Stimulated activated CD4-positive, alpha-beta T cell treated with anti-CD3 and anti-CD28 coated beads, Interleukin-1b, Interleukin-23, amount 100 ng/mL, for 48 hours (primary cell): ENCODE data around the gene SCN3B.
A peak's percentile ranks its signal among the peaks of the same experiment; 100 is the strongest.

Experiments
- DNase-seq: peaks from one replicate; pipeline ENCODE4 v3.0.0-alpha.2; 2020

SCN3B gene

DNA sequence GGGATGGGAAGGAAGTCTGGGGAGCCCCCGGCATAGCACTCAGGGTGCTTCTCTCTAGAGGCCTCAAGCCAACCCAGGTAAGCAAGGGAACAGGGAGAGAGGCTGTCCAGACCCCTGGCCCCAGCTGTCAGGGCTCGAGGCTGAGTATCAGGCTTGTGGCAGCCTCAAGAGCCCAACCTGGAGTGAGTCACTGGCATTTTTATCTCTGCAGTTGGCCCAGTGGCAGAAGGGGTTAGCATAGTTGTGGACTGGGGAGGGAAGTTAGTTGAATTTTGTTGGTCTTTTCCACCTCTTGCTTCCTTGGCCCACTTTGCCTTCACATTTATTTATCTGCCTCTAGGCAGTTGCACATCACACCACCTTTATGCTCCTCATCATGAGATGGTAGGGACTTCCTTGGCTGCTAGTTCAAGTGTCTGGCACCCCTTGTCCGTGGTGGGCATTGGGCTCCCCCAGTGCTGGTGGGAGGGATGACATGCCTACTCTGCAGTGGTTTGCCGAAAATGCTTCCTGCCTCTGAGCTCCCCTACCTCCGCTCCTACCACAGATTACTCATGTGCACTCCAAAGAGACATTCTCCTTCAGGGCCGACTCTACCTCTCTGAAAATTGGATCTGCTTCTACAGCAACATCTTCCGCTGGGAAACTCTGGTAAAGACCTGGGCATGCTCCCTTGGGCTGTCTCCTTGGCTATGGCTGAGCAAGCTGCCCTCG is 60.1 kb downstream of the SCN3B start:
- DNase-seq = no peak

DNA sequence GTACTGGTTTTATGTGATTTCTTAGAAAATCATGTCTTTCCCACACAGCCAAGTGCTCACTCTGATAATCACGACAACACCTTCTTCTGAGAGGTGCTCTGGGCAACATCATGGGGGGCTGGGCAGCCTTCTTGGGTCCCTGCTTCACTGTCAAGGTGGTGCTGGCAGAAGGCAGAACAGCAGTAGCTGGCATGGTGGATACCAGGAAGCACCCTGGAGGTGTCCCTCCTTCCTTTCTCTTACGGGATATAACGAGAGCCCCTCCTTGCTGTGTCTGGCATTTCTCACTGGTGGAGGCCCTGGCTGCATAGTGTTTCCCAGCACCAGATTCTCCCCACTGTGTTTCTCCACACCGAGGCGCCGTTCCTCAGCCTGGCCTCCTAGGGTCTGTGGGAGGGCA is 60.9 kb downstream of the SCN3B start:
- no peak for DNase-seq

DNA sequence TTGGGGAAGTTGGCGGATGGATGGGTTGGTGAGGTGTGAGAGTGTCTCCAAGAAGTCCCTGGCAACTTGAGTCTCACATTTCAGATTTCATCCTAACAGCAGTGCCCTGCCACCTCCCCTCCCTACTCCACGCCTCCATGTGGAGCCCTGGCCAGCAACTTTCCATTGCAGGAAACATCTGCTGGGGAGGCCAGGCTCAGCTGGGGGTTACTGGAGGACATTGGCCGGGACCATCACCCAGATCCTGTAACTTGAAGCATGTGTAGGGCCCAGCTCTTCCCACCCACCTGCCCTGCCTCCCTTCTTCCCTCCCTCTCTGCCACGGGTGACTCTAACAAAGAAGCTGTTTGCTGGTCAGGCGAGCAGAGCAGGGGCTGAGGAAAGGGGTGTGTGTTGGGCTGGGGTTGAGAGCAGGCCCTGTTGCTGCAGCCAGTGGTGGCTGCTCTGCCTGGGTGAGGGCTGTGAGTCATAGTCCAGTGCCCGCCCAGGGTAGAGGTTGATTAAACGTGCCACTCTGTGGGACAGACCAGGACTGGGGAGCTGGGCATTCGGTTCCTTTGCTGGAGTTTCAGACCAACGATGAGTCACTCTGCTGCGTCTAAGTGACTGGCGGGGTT is 64.0 kb downstream of the SCN3B start:
- DNase-seq = no peak

DNA sequence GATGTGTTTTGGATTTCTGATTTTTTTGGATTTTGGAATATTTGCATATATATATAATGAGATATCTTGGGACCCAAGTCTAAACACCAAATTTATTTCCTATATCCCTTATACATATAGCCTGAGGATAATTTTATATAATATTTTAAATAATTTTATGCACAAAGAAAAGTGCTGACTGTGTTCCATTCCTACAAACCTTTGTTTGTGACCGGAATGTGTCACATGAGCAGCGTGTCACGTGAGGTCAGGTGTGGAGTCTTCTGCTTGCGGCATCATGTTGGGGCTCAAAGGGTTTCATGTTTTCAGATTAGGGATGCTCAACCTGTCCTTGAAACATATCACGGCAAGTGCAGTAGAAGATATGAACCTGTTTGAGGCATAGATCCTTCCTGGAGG is 65.6 kb downstream of the SCN3B start:
- no peak for DNase-seq

DNA sequence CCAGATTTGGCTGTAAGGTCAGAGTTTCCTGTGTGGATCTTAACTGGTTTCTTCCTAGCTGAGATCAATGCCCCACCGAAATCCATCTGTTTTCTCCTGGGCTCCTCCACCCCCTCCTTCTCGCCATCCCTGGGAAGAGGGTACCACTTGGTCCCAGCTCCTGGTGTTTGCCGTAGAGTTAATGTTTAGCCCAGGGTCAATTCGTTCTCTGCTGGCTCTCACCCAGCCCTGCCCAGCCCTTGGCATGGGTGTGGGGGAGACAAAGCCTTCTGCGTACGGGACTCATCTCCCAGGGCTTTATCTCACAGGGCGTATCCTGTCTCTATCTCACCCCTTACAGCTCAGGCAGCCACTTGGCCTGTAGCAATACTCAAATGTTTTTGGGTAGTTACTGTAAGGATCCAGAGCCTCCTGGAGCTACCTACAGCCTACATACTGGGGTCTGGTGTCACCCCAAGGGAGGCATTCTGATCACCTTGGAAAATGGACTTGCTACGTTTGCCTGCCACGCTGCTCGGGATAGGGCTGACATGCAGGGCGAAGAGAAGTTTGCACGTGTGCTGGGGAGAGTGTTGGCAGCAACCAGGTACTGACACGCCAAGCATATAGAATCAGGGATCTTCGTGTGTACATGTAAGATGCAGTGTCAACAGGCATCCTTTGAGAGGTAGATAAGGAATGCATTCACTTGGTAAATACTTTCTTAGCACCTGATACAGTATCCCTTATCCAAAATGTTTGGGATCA is 66.1 kb downstream of the SCN3B start:
- no peak for DNase-seq

DNA sequence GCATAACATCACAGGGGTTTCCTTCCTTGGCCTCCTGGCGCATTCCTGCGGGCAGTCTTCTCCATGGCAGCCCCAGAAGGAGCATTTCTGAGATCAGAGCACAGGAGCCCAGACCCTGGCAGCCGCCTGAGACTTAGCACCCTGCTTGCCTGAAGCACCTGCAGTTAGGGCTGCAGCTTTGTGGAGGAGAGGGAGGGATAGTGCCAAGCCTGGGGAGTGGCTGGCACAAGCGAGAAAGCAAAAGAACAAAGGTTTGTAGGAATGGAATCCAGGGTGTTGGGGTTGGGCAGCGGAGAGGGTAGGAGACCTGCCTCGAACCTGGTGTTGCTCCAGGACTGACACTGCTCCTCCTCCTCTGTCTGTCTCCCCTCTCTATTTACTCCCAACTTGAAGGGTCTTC is 66.9 kb downstream of the SCN3B start:
- DNase-seq = no peak

DNA sequence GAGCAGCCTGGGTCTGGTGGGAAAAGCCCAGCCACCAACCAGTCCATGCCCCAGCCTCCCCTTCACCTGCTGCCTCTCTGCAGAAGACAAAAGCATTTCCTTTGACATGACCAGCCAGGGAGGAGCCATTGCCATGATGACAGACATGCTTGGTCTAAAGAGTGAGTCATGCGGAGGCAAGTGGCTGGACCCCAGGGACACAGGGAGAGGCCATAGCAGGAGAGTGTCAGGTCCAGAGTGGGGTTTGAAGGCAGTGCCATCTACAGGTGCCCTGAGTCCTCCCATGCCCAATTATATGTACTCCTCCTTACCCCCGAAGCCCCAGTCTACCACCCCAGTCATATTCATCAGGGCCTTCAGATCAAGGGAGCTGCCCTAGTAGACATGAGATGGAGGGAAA is 67.4 kb downstream of the SCN3B start:
- no peak for DNase-seq

DNA sequence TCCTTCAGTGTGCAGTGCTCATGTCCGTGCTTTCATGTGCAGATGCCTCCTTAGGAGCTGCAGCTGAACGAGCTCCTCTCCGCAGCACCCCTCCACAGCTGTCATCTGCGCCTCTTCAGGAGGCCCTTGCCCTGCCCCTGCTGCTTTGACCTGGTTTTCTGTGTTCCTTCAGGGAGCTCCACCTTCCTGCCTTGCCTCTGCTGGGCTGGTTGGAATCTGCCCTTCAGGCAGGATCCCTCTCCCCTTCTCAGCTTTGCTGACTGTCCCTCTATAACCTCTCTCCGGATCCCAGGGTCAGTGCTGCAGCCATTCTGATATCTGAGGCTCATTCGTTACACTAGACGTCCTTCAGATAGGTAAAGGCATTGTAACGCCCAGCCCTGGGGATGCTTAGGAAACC is 67.9 kb downstream of the SCN3B start:
- DNase-seq = no peak

DNA sequence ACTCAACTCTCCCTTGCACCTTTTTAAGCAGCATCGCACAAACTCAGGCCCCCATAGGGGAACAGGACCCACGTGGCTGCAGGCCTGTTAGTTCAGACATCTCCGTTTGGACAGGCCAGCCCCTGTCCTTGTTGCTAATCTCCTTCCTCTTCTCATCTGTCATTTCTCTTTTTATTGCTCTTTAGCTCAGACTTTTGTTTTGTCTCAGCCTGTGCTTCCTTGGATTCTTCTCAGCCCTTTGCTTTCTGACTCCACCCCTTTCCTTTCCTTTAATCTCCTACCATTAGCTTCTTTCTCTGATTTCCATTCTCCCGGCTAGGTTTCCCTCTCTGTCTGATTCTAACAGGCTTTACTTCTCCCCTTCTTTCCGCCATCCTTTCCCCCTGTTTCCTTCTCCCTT is 68.7 kb downstream of the SCN3B start:
- DNase-seq = no peak

DNA sequence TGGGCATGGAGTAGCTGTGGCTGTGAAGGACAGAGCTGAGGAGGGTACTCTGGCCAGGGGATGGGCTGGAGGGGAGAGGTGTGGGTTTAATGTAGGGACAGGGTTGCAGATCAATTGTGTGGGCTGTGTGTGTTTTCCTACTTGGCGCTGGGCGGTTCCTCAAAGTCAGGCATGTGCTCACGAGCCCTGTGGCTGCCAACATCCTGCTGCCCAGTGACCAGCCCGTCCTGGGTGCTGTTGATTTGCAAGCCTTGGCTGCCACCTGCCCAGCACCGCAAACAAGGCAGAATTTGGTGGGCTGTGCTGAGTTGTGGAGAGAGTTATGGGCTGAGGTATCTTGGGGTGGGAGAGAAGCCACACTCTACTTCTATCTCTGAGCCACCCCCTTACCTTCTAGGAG is 69.2 kb downstream of the SCN3B start:
- no peak for DNase-seq

DNA sequence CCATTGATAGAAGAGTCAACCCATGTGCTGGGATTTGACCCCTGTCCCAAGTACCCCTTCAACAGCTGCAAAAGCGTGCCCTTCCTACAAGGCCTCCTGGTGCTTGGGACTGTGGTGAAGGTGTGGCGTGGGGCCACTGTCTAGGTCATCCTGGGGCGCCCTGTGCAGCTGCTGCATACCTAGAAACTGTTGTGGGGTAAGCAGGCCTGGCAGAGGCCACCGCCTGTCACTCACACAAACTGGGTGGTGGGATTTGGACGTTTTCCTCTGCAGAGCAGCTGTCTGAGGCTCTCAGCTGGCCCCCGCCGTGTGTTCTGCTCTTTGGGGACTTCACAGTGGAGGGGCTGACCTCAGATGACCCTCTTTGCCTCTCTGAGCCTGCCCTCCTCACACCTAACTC is 69.7 kb downstream of the SCN3B start:
- DNase-seq = no peak

DNA sequence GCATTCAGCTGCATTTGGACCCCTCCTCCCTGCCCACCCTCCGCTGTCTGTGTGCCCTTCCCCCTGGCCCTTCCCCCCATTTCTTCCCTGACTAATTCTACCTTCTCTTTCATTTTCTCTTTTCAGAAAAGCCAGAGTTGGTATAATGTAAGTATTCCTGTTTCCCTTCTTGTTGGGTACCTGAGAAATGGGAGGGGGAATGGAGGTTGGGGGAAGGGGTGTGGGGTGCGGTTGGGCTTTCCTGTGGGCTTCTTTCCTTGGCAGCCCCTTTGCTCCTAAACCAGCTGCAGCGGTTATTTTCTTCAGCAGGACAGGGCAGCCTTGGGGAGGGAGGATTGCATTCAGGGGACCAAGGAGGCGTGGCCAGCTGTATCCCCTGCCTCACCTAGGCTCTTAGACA is 70.2 kb downstream of the SCN3B start:
- DNase-seq = no peak

DNA sequence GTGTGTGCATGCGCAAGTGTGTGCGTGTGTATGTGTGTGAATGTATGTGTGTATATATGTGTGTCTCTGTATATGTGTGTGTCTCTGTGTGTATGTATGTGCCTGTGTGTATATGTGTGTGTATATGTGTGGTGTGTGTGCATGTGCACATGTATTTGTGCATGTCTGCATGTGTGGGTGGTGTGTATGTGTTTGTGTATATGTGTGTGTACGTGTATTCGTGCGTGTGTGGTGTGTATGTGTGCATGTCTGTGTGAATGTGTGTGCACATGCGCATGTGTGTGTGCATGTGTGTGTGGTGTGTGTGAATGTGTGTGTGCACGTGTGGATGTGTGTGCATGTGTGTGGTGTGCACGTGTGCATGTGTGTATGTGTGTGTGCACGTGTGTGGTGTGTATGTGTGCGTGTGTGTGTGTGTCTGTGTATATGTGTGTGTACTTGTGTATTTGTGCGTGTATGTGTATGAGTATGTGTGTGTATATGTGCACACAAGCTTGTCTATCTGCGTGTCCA is 71.4 kb downstream of the SCN3B start:
- DNase-seq = no peak

DNA sequence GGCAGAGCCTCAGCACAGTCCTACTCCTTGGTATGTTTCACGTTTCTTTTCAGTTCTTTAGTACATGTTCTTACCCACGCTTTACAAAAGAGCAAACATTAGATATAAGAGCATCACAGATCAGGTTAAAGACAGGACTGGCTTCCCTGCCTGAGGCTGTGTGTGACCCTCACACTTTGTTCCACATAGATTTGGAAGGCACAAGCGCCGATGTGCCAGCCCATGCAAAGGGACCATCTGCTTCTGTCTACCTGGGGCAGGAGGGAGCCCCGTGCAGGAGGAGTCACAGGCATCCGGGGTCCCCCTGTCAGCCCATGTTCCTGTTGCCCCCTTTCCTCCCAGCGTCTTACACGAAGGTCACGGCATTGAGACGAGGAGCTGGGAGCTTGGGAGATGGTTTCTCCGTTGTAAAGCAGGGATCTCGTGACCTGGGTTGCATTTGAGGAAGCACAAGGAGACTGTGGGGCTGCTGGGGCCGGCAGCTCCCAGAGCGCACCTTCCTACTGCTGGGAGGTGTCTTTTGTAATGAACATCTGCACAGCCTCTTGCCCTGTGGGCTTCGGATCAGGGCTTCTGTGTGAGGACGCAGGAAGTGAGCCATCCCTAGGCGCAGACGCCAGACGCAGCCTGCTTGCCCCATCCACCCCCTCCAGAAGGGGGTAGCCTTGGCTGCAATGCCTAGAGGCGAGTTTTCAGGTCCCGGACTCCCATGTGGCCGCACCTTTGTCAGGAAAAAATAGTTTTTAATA is 72.6 kb downstream of the SCN3B start:
- DNase-seq = no peak

DNA sequence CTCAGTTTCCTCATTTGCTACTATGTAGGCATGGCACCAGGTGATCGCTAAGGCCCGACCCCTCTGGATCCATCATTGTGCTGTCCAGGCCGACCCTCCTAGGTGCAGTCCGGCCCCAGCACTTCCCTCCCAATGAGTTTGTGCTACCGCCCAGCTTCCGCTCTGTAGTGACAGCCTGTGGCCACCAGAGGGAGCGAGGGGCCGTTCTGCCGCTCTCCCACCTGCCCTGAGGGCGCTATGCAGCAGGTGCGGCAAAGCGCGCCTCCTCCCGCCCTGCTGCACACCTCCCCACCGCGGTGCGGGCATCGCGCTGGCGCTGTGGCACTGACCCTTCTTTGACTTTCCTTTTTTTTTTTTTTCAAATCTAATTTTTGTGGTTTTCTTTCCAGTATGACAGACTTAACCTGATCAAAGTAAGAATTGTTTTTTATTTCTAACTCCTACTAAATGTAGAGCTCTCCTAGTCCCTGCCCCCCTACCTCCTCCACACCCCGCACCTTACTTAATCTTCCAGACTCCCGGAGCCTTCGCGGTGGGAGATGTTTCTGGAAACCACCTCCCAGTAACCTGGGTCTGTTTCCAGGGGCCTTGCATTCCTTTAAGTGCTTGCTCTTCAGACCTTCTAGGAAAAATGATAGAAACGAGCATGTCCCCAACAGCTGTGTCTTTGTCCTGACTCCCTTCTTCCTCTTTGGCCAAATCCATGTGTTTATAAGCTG is 73.7 kb downstream of the SCN3B start:
- DNase-seq = peak; percentile 69

DNA sequence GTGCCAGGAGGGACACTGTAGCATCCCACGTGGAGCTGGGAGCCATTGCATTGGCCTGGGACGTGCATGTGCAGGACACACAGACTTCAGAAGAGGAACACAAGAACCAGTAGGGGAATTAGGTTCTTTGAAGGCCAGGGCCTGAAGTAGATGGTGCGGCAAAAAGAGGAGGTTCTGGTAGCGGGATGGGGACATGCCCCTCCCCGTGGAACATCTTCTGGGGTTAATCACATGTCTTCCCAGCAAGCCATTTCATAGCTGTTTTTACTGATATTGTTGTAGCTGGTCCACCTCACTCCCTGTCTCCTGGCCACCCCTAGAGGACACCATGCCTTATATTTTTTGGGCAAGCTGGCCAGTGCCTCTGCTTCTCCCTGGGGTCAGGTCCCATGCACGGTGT is 74.3 kb downstream of the SCN3B start:
- DNase-seq = no peak

DNA sequence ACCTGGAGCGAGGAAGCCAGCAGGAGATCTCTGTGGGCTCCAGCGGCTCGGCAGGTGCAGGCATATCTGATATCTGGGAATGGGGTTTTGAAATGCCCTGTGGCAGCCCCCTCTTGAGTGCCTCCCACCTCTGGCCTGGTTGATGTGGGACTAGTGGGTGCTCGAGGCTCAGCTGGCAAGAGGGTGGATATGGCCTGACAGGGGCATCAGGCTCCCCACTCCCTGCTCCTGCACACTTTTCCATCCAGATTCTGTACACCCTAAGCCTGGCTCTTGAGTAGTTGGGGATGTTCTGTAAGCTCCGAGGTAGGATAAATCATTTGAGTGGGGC is 75.0 kb downstream of the SCN3B start:
- no peak for DNase-seq
